HepG2 (cell line): ENCODE data around the gene WNT4. TPM values are rescaled to one million over a fixed set of nuclear protein-coding genes. Genes with fewer than 3 reads are reported as not detected.

Experiments
- ATAC-seq: fragments of 200-7000 bp; cut with Tn5 transposase; 3 replicates; pipeline ENCODE4 v1.9.1; 2020; ENCODE audit warnings: mild to moderate bottlenecking, moderate library complexity
- BruUV-seq: library from RNA; stranded (reverse); fragments of 400-500 nt; replicated peaks from 2 replicates; lab custom pipeline; 2021; lab: Mats Ljungman, UMichigan
- CTCF ChIA-PET: fragments of 300-600 bp; formaldehyde crosslinking; extraction: SDS; loops from one replicate; lab custom pipeline; 2021; ENCODE audit warnings: low total read pairs, inconsistent platforms, low intra/inter-chr PET ratio; lab: Yijun Ruan, JAX
- POLR2A ChIA-PET: fragments of 350-600 bp; sonication (Branson Sonifier 250); formaldehyde crosslinking; loops from one replicate; lab custom pipeline; 2020; ENCODE audit warnings: antibody characterized with exemption, inconsistent platforms; lab: Yijun Ruan, JAX
- DNase-seq: peaks from one replicate; pipeline ENCODE4 v3.0.0-alpha.2; 2015; ENCODE audit warnings: low spot score
- FAIRE-seq: peaks from 3 replicates; lab custom pipeline; 2011; peaks lifted over from hg19 to GRCh38; lab: Jason Lieb, UNC
- H2AFZ ChIP-seq: one replicate; pipeline ENCODE4 v1.6.1; 2011; ENCODE audit warnings: low read length, inconsistent platforms
- H3K27ac ChIP-seq: fragments of 300-600 bp; 3 replicates; pipeline ENCODE4 v1.8.0; 2011; ENCODE audit warnings: mixed run types, mild to moderate bottlenecking, mixed read lengths, low read length, inconsistent platforms; ENCODE audit not compliant: insufficient read depth; ENCODE audit errors: extremely low read length
- H3K27me3 ChIP-seq, 2 experiments: fragments of 200-600 bp in 1 of 2; 2 replicates in 1 of 2; 3 replicates in 1 of 2; pipeline versions ENCODE4 v1.6.0 to v1.8.0; 2011; ENCODE audit warnings: low read length in 2 of 2, mild to moderate bottlenecking in 2 of 2, moderate library complexity in 2 of 2, inconsistent platforms in 1 of 2; ENCODE audit not compliant: insufficient read depth in 2 of 2, control insufficient read depth in 1 of 2
- H3K36me3 ChIP-seq, 2 experiments: fragments of 200-600 bp in 1 of 2; replicated peaks in 1 of 2; 2 replicates in 1 of 2; 3 replicates in 1 of 2; pipeline versions ENCODE4 v1.5.1 to v1.8.0; 2011; ENCODE audit warnings: low read length in 2 of 2, inconsistent platforms in 1 of 2; ENCODE audit not compliant: insufficient read depth in 2 of 2, control insufficient read depth in 1 of 2
- H3K4me1 ChIP-seq: 2 replicates; pipeline ENCODE4 v1.5.1; 2012; ENCODE audit warnings: low read length, inconsistent platforms; ENCODE audit not compliant: insufficient read depth
- H3K4me2 ChIP-seq: 2 replicates; pipeline ENCODE4 v1.6.0; 2011; ENCODE audit warnings: low read depth, low read length, inconsistent platforms
- H3K4me3 ChIP-seq, 3 experiments: fragments of 200-600 bp in 1 of 3; sonication (generic), shearing (Covaris generic) in 1 of 3; replicated peaks in 1 of 3; 2 replicates each; pipeline ENCODE4 v1.5.1; 2011 to 2016; ENCODE audit warnings: low read length in 3 of 3, inconsistent platforms in 2 of 3, low read depth in 2 of 3, mild to moderate bottlenecking in 2 of 3, control low read depth in 1 of 3, mixed read lengths in 1 of 3; ENCODE audit not compliant: insufficient read depth in 1 of 3
- H3K79me2 ChIP-seq: one replicate; pipeline ENCODE4 v1.6.1; 2011; ENCODE audit warnings: low read length, inconsistent platforms; ENCODE audit not compliant: insufficient read depth
- H3K9ac ChIP-seq: 2 replicates; pipeline ENCODE4 v1.6.0; 2011; ENCODE audit warnings: mild to moderate bottlenecking, low read depth, low read length, inconsistent platforms; ENCODE audit not compliant: insufficient read depth
- H3K9me3 ChIP-seq: 2 replicates; pipeline ENCODE4 v1.5.1; 2012; ENCODE audit warnings: mild to moderate bottlenecking, low read length
- H4K20me1 ChIP-seq: 2 replicates; pipeline ENCODE4 v1.6.0; 2011; ENCODE audit warnings: inconsistent platforms, mild to moderate bottlenecking, low read length, moderate library complexity; ENCODE audit not compliant: insufficient read depth
- ADNP ChIP-seq: sonication (generic); formaldehyde crosslinking; IDR thresholded peaks from 2 replicates; pipeline ENCODE4 v1.4.0; 2020; ENCODE audit warnings: missing genetic modification reagents
- AGO2 ChIP-seq: fragments of 200-400 bp; formaldehyde crosslinking; optimal IDR thresholded peaks from 2 replicates; pipeline ENCODE3; 2017; ENCODE audit warnings: mild to moderate bottlenecking, low read depth, low read length, moderate library complexity
- KAT8 ChIP-seq: IDR thresholded peaks from 2 replicates; pipeline ENCODE4 v1.6.1; 2016; ENCODE audit warnings: missing genetic modification reagents, missing compliant biosample characterization
- MAZ ChIP-seq, 2 experiments: sonication (generic) in 1 of 2; formaldehyde crosslinking in 1 of 2; IDR thresholded peaks; 2 replicates each; pipeline versions ENCODE4 v1.5.0 to v1.6.1; 2012 to 2020; ENCODE audit warnings: low read depth in 2 of 2, mild to moderate bottlenecking in 2 of 2, borderline replicate concordance in 1 of 2, improper control_type of control experiment in 1 of 2, low read length in 1 of 2, missing genetic modification reagents in 1 of 2, moderate library complexity in 1 of 2
- MBNL3 ChIP-seq: fragments of 250-450 bp; sonication (Bioruptor Pico); conservative IDR thresholded peaks from 2 replicates; pipeline ENCODE4 v1.8.0; 2022; ENCODE audit warnings: mild to moderate bottlenecking, inconsistent platforms
- NCOA5 ChIP-seq: sonication (generic); formaldehyde crosslinking; IDR thresholded peaks from 2 replicates; pipeline ENCODE4 v1.4.0; 2020; ENCODE audit warnings: missing genetic modification reagents
- SP2 ChIP-seq: sonication (generic); formaldehyde crosslinking; IDR thresholded peaks from 2 replicates; pipeline ENCODE4 v1.5.1; 2020; ENCODE audit warnings: mild to moderate bottlenecking, missing genetic modification reagents
- ZNF292 ChIP-seq: sonication (generic); formaldehyde crosslinking; IDR thresholded peaks from 2 replicates; pipeline ENCODE4 v1.8.1; 2022; ENCODE audit warnings: mild to moderate bottlenecking, low read depth, missing genetic modification reagents, borderline replicate concordance
- ZNF441 ChIP-seq: sonication (generic); formaldehyde crosslinking; IDR thresholded peaks from 2 replicates; pipeline ENCODE4 v1.7.0; 2021; ENCODE audit warnings: missing genetic modification reagents, borderline replicate concordance
- ZNF776 ChIP-seq: sonication (generic); formaldehyde crosslinking; IDR thresholded peaks from 2 replicates; pipeline ENCODE4 v1.4.0; 2020; ENCODE audit warnings: mild to moderate bottlenecking, missing genetic modification reagents
- ZNF781 ChIP-seq: sonication (generic); formaldehyde crosslinking; IDR thresholded peaks from 2 replicates; pipeline ENCODE4 v1.5.1; 2020; ENCODE audit warnings: borderline replicate concordance, mild to moderate bottlenecking, missing genetic modification reagents; ENCODE audit errors: not compliant biosample characterization
- WGBS: methylation state at CpG from one replicate; pipeline ENCODE4 v1.1.6; 2017; ENCODE audit warnings: low lambda C conversion rate; 5-methylcytosine and 5-hydroxymethylcytosine counted together
- in situ Hi-C: cut with HindIII; loops from 2 replicates; pipeline ENCODE4 v1.10.0; 2017; ENCODE audit warnings: low pct_unique_long_range_greater_than_20kb; ENCODE audit not compliant: extremely low pct_ligation_motif_present
- intact Hi-C: fragments of 100-400 bp; cut with micrococcal nuclease; formaldehyde crosslinking; loops from one replicate; pipeline ENCODE4 v1.10.0; 2022; ENCODE audit not compliant: unreplicated experiment
- polyA plus RNA-seq, 8 experiments: library from polyadenylated mRNA; depleted of rRNA in 3 of 8; stranded (reverse) in 7 of 8; unstranded in 1 of 8; fragments of >200 nt; fragmentation: Illumina TruSeq in 4 of 8; extraction: Trizol in 4 of 8; gene quantifications; 2 replicates each; pipeline versions ENCODE4 v1.2.1 to v1.2.3, GENCODE V29; 2011 to 2016; ENCODE audit warnings: low read depth in 4 of 8, missing spikeins in 1 of 8, mixed read lengths in 1 of 8; ENCODE audit not compliant: insufficient read depth in 1 of 8
- total RNA-seq, 5 experiments: library from RNA; depleted of rRNA; stranded (reverse); fragments of >200 nt; fragmentation: Illumina TruSeq; extraction: Trizol; gene quantifications; 2 replicates each; pipeline ENCODE4 v1.2.3, GENCODE V29; 2016; ENCODE audit warnings: low read depth in 1 of 5
- TF ChIP-seq, protein P1 (sequence below): fragments of 450-650 bp; IDR thresholded peaks from 2 replicates; pipeline ENCODE4 v1.6.1; 2017
- TF ChIP-seq, protein P2 (sequence below): sonication (generic); formaldehyde crosslinking; IDR thresholded peaks from 2 replicates; pipeline ENCODE4 v1.9.0; 2021; ENCODE audit warnings: missing genetic modification reagents, borderline replicate concordance
- TF ChIP-seq, protein P3 (sequence below): sonication (generic); formaldehyde crosslinking; IDR thresholded peaks from 2 replicates; pipeline ENCODE4 v1.4.0; 2020; ENCODE audit warnings: mild to moderate bottlenecking, missing genetic modification reagents
- TF ChIP-seq, protein P4 (sequence below): sonication (generic); formaldehyde crosslinking; IDR thresholded peaks from 2 replicates; pipeline ENCODE4 v1.4.0; 2020; ENCODE audit warnings: missing genetic modification reagents

The WNT4 gene
- total and polyA plus RNA-seq, 2 of the 13 experiments (the other 11 are each of a cell fraction or from before 2014, with no cell fraction given): not detected

DNA sequence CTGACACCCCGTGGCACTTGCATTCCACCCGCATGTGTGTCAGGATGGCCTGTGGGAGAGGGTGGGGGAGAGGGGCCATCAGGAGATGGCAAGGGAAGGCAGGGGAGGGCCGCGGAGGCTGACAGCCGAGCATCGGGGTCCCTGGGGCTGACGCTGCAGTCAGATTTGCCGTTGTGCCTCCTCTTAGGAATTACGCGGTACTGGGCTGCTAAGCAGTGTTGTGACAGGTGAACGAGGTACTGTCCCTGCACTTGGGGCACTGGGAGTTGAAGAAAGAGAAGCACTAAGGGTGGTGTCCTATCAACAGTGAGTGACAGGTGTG is 22.5 kb downstream of the WNT4 start:
- DNase-seq (no peak), ATAC-seq (no peak), FAIRE-seq (no peak)
- Histone ChIP-seq H3K27me3 (no peaks in the 10 kb centered on the region), H2AFZ (no peak overlapping the region), H3K4me2 (no peak overlapping the region), H3K36me3 (no peaks in the 10 kb centered on the region; a peak in 1 of 5 replicates), H3K27ac (no peak overlapping the region), H4K20me1 (peaks cover 5% of the 10 kb centered on the region; the same call in 1 of the 2 replicates), H3K79me2 (no peaks in the 10 kb centered on the region), H3K9ac (no peak overlapping the region), H3K4me3 (no peak overlapping the region), H3K4me1 (no peaks in the 10 kb centered on the region), H3K9me3 (no peaks in the 10 kb centered on the region)
- WGBS: 93% methylated on average over 11 of the region's 11 CpGs
- TF ChIP-seq, protein P1, sequence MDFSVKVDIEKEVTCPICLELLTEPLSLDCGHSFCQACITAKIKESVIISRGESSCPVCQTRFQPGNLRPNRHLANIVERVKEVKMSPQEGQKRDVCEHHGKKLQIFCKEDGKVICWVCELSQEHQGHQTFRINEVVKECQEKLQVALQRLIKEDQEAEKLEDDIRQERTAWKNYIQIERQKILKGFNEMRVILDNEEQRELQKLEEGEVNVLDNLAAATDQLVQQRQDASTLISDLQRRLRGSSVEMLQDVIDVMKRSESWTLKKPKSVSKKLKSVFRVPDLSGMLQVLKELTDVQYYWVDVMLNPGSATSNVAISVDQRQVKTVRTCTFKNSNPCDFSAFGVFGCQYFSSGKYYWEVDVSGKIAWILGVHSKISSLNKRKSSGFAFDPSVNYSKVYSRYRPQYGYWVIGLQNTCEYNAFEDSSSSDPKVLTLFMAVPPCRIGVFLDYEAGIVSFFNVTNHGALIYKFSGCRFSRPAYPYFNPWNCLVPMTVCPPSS: no peak
- TF ChIP-seq ZNF776 (CRISPR knock-in tag) (no peak), ZNF441 (CRISPR knock-in tag) (no peak), ZNF292 (CRISPR knock-in tag) (no peak), AGO2 (no peak), MBNL3 (CRISPR knock-in tag) (no peak), ZNF781 (no peak), ADNP (CRISPR knock-in tag) (no peak), NCOA5 (CRISPR knock-in tag) (no peak), MAZ (IDR thresholded peaks at IDR 0.05; ENCODE audit: borderline replicate concordance, low read depth, low read length) (no peak), MAZ (CRISPR knock-in tag; IDR thresholded peaks at IDR 0.05; ENCODE audit: low read depth) (no peak), SP2 (no peak), KAT8 (CRISPR knock-in tag) (no peak)
- TF ChIP-seq, protein P2, sequence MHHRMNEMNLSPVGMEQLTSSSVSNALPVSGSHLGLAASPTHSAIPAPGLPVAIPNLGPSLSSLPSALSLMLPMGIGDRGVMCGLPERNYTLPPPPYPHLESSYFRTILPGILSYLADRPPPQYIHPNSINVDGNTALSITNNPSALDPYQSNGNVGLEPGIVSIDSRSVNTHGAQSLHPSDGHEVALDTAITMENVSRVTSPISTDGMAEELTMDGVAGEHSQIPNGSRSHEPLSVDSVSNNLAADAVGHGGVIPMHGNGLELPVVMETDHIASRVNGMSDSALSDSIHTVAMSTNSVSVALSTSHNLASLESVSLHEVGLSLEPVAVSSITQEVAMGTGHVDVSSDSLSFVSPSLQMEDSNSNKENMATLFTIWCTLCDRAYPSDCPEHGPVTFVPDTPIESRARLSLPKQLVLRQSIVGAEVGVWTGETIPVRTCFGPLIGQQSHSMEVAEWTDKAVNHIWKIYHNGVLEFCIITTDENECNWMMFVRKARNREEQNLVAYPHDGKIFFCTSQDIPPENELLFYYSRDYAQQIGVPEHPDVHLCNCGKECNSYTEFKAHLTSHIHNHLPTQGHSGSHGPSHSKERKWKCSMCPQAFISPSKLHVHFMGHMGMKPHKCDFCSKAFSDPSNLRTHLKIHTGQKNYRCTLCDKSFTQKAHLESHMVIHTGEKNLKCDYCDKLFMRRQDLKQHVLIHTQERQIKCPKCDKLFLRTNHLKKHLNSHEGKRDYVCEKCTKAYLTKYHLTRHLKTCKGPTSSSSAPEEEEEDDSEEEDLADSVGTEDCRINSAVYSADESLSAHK (CRISPR knock-in tag): no peak
- TF ChIP-seq, protein P3, sequence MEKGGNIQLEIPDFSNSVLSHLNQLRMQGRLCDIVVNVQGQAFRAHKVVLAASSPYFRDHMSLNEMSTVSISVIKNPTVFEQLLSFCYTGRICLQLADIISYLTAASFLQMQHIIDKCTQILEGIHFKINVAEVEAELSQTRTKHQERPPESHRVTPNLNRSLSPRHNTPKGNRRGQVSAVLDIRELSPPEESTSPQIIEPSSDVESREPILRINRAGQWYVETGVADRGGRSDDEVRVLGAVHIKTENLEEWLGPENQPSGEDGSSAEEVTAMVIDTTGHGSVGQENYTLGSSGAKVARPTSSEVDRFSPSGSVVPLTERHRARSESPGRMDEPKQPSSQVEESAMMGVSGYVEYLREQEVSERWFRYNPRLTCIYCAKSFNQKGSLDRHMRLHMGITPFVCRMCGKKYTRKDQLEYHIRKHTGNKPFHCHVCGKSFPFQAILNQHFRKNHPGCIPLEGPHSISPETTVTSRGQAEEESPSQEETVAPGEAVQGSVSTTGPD (CRISPR knock-in tag): no peak
- TF ChIP-seq, protein P4, sequence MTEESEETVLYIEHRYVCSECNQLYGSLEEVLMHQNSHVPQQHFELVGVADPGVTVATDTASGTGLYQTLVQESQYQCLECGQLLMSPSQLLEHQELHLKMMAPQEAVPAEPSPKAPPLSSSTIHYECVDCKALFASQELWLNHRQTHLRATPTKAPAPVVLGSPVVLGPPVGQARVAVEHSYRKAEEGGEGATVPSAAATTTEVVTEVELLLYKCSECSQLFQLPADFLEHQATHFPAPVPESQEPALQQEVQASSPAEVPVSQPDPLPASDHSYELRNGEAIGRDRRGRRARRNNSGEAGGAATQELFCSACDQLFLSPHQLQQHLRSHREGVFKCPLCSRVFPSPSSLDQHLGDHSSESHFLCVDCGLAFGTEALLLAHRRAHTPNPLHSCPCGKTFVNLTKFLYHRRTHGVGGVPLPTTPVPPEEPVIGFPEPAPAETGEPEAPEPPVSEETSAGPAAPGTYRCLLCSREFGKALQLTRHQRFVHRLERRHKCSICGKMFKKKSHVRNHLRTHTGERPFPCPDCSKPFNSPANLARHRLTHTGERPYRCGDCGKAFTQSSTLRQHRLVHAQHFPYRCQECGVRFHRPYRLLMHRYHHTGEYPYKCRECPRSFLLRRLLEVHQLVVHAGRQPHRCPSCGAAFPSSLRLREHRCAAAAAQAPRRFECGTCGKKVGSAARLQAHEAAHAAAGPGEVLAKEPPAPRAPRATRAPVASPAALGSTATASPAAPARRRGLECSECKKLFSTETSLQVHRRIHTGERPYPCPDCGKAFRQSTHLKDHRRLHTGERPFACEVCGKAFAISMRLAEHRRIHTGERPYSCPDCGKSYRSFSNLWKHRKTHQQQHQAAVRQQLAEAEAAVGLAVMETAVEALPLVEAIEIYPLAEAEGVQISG (CRISPR knock-in tag): no peak
- CTCF ChIA-PET: no interaction called here
- in situ Hi-C loops: no loop called here
- POLR2A ChIA-PET: no interaction called here
- BruUV-seq: no TSS peak
- intact Hi-C loops: no loop called here
